ENCODE measurements around the gene FRYL. TPM values are rescaled to one million over a fixed set of nuclear protein-coding genes. Genes with fewer than 3 reads are reported as not detected.

Gene FRYL
- total RNA-seq, 1 experiment from 2014 or later = 47.7 TPM

DNA sequence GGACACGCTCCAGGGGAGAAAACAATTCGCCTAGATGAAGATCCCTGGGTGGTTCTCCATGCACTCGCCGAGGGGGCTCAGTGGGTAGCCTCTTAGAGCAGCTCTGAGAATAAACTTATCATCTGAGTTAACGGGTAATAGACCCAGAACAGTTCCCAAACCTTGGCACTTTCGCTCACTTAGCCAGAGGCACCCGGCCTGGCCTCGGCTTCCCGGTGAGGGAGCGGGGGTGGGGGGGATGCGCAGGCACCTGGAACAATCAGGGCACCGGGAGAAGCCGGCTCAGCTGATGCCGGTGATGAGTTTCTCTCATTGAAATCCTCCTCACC is 290.4 kb downstream of the FRYL start:
- Histone ChIP-seq H3K27me3 (ENCODE audit: insufficient read depth, low read length) (no peaks in the 10 kb centered on the region), H3K79me2 (ENCODE audit: insufficient read depth, low read length) (no peaks in the 10 kb centered on the region), H2AFZ (ENCODE audit: low read depth, low read length, poor library complexity, severe bottlenecking) (no peak overlapping the region), H3K9ac (ENCODE audit: low read length) (no peak overlapping the region), H3K4me2 (ENCODE audit: low read length) (no peak overlapping the region), H3K4me3 (replicated peaks in 1 of 2; ENCODE audit: low read depth in 1 of 2, low read length in 2 of 2) (no peak overlapping the region), H3K4me1 (ENCODE audit: control insufficient read depth in 1 of 2, insufficient read depth in 2 of 2, low read length in 2 of 2) (0 out of 4 replicates have a peak, but pooled peaks cover 0 to 1% of the 10 kb centered on the region in 2 experiments), H3K36me3 (ENCODE audit: control insufficient read depth in 1 of 2, insufficient read depth in 2 of 2, low read length in 2 of 2) (0 out of 4 replicates have a peak, but pooled peaks cover 0 to 2% of the 10 kb centered on the region in 2 experiments), H3K27ac (ENCODE audit: low read depth, low read length) (no peak overlapping the region), H3K9me2 (ENCODE audit: insufficient read depth) (no peaks in the 10 kb centered on the region), H3K9me3 (ENCODE audit: control insufficient read depth in 1 of 2, insufficient read depth in 1 of 2, low read depth in 1 of 2, low read length in 2 of 2) (no peaks in the 10 kb centered on the region), H4K20me1 (ENCODE audit: insufficient read depth) (no peaks in the 10 kb centered on the region)
- RAD21 ChIA-PET (ENCODE audit: low non-redundant PET in 1 of 2, low total read pairs in 2 of 2, uncharacterized antibody in 2 of 2, unreplicated experiment in 2 of 2) = no interaction called here
- ATAC-seq = no peak
- no peak for DNase-seq (ENCODE audit: low read depth, low spot score)
- CTCF ChIA-PET = no interaction called here
- POLR2A ChIA-PET = no interaction called here
- intact Hi-C loops (cut with micrococcal nuclease) = no loop called here
- BruUV-seq (replicated peaks) = no TSS peak
- TF ChIP-seq, protein P1, sequence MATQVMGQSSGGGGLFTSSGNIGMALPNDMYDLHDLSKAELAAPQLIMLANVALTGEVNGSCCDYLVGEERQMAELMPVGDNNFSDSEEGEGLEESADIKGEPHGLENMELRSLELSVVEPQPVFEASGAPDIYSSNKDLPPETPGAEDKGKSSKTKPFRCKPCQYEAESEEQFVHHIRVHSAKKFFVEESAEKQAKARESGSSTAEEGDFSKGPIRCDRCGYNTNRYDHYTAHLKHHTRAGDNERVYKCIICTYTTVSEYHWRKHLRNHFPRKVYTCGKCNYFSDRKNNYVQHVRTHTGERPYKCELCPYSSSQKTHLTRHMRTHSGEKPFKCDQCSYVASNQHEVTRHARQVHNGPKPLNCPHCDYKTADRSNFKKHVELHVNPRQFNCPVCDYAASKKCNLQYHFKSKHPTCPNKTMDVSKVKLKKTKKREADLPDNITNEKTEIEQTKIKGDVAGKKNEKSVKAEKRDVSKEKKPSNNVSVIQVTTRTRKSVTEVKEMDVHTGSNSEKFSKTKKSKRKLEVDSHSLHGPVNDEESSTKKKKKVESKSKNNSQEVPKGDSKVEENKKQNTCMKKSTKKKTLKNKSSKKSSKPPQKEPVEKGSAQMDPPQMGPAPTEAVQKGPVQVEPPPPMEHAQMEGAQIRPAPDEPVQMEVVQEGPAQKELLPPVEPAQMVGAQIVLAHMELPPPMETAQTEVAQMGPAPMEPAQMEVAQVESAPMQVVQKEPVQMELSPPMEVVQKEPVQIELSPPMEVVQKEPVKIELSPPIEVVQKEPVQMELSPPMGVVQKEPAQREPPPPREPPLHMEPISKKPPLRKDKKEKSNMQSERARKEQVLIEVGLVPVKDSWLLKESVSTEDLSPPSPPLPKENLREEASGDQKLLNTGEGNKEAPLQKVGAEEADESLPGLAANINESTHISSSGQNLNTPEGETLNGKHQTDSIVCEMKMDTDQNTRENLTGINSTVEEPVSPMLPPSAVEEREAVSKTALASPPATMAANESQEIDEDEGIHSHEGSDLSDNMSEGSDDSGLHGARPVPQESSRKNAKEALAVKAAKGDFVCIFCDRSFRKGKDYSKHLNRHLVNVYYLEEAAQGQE (IDR thresholded peaks at IDR 0.05; ENCODE audit: low read depth) = no peak
- no peak for TF ChIP-seq POLR2A (IDR thresholded peaks at IDR 0.05; ENCODE audit: borderline replicate concordance, extremely low read depth, insufficient read depth, insufficient read length)
- TF ChIP-seq, protein P2, sequence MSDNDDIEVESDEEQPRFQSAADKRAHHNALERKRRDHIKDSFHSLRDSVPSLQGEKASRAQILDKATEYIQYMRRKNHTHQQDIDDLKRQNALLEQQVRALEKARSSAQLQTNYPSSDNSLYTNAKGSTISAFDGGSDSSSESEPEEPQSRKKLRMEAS (IDR thresholded peaks at IDR 0.05) = no peak
- no peak for TF ChIP-seq CBX3 (IDR thresholded peaks at IDR 0.05; ENCODE audit: low read depth)
- no peak for TF ChIP-seq SIN3A (IDR thresholded peaks at IDR 0.05; ENCODE audit: low read depth)
- no peak for TF ChIP-seq FOSL1 (IDR thresholded peaks at IDR 0.05; ENCODE audit: low read depth)
- TF ChIP-seq, protein P3, sequence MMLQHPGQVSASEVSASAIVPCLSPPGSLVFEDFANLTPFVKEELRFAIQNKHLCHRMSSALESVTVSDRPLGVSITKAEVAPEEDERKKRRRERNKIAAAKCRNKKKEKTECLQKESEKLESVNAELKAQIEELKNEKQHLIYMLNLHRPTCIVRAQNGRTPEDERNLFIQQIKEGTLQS (IDR thresholded peaks at IDR 0.05) = no peak
- TF ChIP-seq EZH2phosphoT487 (IDR thresholded peaks at IDR 0.05; ENCODE audit: borderline replicate concordance) = no peak
- no peak for TF ChIP-seq JUND (IDR thresholded peaks at IDR 0.05)
- no peak for TF ChIP-seq YY1 (IDR thresholded peaks at IDR 0.05; ENCODE audit: extremely low read depth, insufficient replicate concordance, low read depth, low read length)
- no peak for TF ChIP-seq ZFX (IDR thresholded peaks at IDR 0.05)
- no peak for TF ChIP-seq TCF7L2 (IDR thresholded peaks at IDR 0.05; ENCODE audit: borderline replicate concordance, extremely low read depth, insufficient read depth, insufficient read length)
- no peak for TF ChIP-seq EGR1 (IDR thresholded peaks at IDR 0.05; ENCODE audit: low read depth)
- TF ChIP-seq, protein P4, sequence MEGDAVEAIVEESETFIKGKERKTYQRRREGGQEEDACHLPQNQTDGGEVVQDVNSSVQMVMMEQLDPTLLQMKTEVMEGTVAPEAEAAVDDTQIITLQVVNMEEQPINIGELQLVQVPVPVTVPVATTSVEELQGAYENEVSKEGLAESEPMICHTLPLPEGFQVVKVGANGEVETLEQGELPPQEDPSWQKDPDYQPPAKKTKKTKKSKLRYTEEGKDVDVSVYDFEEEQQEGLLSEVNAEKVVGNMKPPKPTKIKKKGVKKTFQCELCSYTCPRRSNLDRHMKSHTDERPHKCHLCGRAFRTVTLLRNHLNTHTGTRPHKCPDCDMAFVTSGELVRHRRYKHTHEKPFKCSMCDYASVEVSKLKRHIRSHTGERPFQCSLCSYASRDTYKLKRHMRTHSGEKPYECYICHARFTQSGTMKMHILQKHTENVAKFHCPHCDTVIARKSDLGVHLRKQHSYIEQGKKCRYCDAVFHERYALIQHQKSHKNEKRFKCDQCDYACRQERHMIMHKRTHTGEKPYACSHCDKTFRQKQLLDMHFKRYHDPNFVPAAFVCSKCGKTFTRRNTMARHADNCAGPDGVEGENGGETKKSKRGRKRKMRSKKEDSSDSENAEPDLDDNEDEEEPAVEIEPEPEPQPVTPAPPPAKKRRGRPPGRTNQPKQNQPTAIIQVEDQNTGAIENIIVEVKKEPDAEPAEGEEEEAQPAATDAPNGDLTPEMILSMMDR (IDR thresholded peaks at IDR 0.05 in 2 of 3, conservative IDR thresholded peaks at IDR 0.05 in 1 of 3; ENCODE audit: borderline replicate concordance in 1 of 3, insufficient read depth in 1 of 3, low read depth in 2 of 3, low read length in 2 of 3) = no peak
- TF ChIP-seq POLR2AphosphoS5 (IDR thresholded peaks at IDR 0.05; ENCODE audit: low read depth, low read length) = no peak
- no peak for TF ChIP-seq ZNF274 (IDR thresholded peaks at IDR 0.05; ENCODE audit: low read depth, low read length)
- no peak for TF ChIP-seq SP1 (IDR thresholded peaks at IDR 0.05; ENCODE audit: low read depth)
- TF ChIP-seq RAD21 (IDR thresholded peaks at IDR 0.05; ENCODE audit: low read depth) = no peak
- no peak for TF ChIP-seq CEBPB (IDR thresholded peaks at IDR 0.05; ENCODE audit: low read depth)

All from HCT116 (cell line).